H1 (cell line): ENCODE data around the gene CPT1A. TPM values are rescaled to one million over a fixed set of nuclear protein-coding genes. Genes with fewer than 3 reads are reported as not detected.

Experiments used
- CTBP2 ChIP-seq: IDR thresholded peaks from 2 replicates; pipeline ENCODE4 v1.7.0; 2011; ENCODE audit warnings: borderline replicate concordance, mild to moderate bottlenecking, moderate library complexity, mixed read lengths, low read length; ENCODE audit not compliant: insufficient read depth, insufficient read length
- KDM1A ChIP-seq: fragments of 200-600, 300-600 bp; sonication (generic); IDR thresholded peaks from 2 replicates; pipeline ENCODE4 v1.7.1; 2016; ENCODE audit warnings: mild to moderate bottlenecking, low read length, borderline replicate concordance
- NANOG ChIP-seq: IDR thresholded peaks from 2 replicates; pipeline ENCODE4 v1.6.1; 2011; ENCODE audit warnings: low read length, low read depth, mild to moderate bottlenecking, inconsistent platforms; ENCODE audit not compliant: insufficient read depth, poor library complexity, severe bottlenecking
- SIN3A ChIP-seq, 2 experiments: IDR thresholded peaks in 1 of 2; conservative IDR thresholded peaks in 1 of 2; 2 replicates each; pipeline ENCODE4 v1.6.1; 2011 to 2012; ENCODE audit warnings: low read length in 2 of 2, improper control_type of control experiment in 1 of 2, low read depth in 1 of 2, mild to moderate bottlenecking in 1 of 2
- SP4 ChIP-seq: IDR thresholded peaks from 2 replicates; pipeline ENCODE4 v1.6.1; 2012; ENCODE audit warnings: low read length, inconsistent platforms
- ZNF274 ChIP-seq: IDR thresholded peaks from 2 replicates; pipeline ENCODE4 v1.7.0; 2012; ENCODE audit warnings: low read length, borderline replicate concordance; ENCODE audit errors: extremely low read depth
- polyA plus RNA-seq, 7 experiments: library from polyadenylated mRNA; depleted of rRNA in 3 of 7; stranded (reverse) in 5 of 7; unstranded in 2 of 7; fragments of >200 nt in 5 of 7; fragments of 200-250 nt in 2 of 7; gene quantifications; 1 replicate in 5 of 7; 2 replicates in 1 of 7; 4 replicates in 1 of 7; pipeline versions ENCODE4 v1.2.1 to v1.2.3, GENCODE V29; 2011 to 2013; ENCODE audit warnings: missing spikeins in 2 of 7, mixed read lengths in 2 of 7
- total RNA-seq: library from RNA; stranded (reverse); fragmentation: NEBNext Ultra II Directional; extraction: Animal tissue kit (Norgen Biotek cat#: 25700); gene quantifications from 2 replicates; pipeline ENCODE4 v1.2.1, GENCODE V29; 2021
- TF ChIP-seq, protein P1 (sequence below): fragments of 300-600 bp; sonication (generic); IDR thresholded peaks from 2 replicates; pipeline ENCODE4 v1.7.1; 2012; ENCODE audit warnings: low read length, moderate library complexity, mild to moderate bottlenecking, inconsistent platforms; ENCODE audit not compliant: insufficient replicate concordance
- TF ChIP-seq, protein P2 (sequence below): IDR thresholded peaks from 2 replicates; pipeline ENCODE4 v1.6.1; 2011; ENCODE audit warnings: low read depth, mild to moderate bottlenecking, low read length; ENCODE audit not compliant: insufficient read depth

The CPT1A gene
- total and polyA plus RNA-seq, 2 of the 8 experiments (the other 6 are each of a cell fraction or from before 2014, with no cell fraction given) = 2.9 to 12.2 TPM

DNA sequence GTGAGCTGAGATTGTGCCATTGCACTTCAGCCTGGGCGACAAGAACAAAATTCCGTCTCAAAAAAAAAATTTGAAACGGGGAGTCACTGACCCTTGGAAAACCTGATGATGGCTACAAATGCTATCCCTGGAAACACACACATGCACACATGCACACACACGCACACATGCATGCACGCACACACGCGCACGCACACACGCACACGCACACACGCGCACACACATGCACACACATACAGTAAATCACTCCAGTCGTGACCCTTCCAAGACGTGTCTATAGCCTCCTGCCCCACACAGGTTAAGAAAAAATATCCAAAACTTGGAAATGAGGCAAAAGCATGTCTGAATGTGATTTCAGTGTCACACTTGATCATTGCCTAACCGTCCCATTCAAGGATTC, 6.7 kb upstream of the CPT1A start (continued):
- TF ChIP-seq, protein P1, sequence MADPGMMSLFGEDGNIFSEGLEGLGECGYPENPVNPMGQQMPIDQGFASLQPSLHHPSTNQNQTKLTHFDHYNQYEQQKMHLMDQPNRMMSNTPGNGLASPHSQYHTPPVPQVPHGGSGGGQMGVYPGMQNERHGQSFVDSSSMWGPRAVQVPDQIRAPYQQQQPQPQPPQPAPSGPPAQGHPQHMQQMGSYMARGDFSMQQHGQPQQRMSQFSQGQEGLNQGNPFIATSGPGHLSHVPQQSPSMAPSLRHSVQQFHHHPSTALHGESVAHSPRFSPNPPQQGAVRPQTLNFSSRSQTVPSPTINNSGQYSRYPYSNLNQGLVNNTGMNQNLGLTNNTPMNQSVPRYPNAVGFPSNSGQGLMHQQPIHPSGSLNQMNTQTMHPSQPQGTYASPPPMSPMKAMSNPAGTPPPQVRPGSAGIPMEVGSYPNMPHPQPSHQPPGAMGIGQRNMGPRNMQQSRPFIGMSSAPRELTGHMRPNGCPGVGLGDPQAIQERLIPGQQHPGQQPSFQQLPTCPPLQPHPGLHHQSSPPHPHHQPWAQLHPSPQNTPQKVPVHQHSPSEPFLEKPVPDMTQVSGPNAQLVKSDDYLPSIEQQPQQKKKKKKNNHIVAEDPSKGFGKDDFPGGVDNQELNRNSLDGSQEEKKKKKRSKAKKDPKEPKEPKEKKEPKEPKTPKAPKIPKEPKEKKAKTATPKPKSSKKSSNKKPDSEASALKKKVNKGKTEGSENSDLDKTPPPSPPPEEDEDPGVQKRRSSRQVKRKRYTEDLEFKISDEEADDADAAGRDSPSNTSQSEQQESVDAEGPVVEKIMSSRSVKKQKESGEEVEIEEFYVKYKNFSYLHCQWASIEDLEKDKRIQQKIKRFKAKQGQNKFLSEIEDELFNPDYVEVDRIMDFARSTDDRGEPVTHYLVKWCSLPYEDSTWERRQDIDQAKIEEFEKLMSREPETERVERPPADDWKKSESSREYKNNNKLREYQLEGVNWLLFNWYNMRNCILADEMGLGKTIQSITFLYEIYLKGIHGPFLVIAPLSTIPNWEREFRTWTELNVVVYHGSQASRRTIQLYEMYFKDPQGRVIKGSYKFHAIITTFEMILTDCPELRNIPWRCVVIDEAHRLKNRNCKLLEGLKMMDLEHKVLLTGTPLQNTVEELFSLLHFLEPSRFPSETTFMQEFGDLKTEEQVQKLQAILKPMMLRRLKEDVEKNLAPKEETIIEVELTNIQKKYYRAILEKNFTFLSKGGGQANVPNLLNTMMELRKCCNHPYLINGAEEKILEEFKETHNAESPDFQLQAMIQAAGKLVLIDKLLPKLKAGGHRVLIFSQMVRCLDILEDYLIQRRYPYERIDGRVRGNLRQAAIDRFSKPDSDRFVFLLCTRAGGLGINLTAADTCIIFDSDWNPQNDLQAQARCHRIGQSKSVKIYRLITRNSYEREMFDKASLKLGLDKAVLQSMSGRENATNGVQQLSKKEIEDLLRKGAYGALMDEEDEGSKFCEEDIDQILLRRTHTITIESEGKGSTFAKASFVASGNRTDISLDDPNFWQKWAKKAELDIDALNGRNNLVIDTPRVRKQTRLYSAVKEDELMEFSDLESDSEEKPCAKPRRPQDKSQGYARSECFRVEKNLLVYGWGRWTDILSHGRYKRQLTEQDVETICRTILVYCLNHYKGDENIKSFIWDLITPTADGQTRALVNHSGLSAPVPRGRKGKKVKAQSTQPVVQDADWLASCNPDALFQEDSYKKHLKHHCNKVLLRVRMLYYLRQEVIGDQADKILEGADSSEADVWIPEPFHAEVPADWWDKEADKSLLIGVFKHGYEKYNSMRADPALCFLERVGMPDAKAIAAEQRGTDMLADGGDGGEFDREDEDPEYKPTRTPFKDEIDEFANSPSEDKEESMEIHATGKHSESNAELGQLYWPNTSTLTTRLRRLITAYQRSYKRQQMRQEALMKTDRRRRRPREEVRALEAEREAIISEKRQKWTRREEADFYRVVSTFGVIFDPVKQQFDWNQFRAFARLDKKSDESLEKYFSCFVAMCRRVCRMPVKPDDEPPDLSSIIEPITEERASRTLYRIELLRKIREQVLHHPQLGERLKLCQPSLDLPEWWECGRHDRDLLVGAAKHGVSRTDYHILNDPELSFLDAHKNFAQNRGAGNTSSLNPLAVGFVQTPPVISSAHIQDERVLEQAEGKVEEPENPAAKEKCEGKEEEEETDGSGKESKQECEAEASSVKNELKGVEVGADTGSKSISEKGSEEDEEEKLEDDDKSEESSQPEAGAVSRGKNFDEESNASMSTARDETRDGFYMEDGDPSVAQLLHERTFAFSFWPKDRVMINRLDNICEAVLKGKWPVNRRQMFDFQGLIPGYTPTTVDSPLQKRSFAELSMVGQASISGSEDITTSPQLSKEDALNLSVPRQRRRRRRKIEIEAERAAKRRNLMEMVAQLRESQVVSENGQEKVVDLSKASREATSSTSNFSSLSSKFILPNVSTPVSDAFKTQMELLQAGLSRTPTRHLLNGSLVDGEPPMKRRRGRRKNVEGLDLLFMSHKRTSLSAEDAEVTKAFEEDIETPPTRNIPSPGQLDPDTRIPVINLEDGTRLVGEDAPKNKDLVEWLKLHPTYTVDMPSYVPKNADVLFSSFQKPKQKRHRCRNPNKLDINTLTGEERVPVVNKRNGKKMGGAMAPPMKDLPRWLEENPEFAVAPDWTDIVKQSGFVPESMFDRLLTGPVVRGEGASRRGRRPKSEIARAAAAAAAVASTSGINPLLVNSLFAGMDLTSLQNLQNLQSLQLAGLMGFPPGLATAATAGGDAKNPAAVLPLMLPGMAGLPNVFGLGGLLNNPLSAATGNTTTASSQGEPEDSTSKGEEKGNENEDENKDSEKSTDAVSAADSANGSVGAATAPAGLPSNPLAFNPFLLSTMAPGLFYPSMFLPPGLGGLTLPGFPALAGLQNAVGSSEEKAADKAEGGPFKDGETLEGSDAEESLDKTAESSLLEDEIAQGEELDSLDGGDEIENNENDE = no peak
- TF ChIP-seq CTBP2 = no peak
- no peak for TF ChIP-seq SIN3A (conservative IDR thresholded peaks at IDR 0.05 in 1 of 2, IDR thresholded peaks at IDR 0.05 in 1 of 2; ENCODE audit: low read depth in 1 of 2, low read length in 2 of 2)
- TF ChIP-seq KDM1A = no peak
- no peak for TF ChIP-seq NANOG
- no peak for TF ChIP-seq SP4
- TF ChIP-seq ZNF274 = no peak
- TF ChIP-seq, protein P2, sequence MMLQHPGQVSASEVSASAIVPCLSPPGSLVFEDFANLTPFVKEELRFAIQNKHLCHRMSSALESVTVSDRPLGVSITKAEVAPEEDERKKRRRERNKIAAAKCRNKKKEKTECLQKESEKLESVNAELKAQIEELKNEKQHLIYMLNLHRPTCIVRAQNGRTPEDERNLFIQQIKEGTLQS = no peak
- TF ChIP-seq, all 59 proteins: peak for 0
